Lung (tissue), 12 donors: ENCODE results near the gene SURF4. TPM values are rescaled to one million over a fixed set of nuclear protein-coding genes. Genes with fewer than 3 reads are reported as not detected.

ENCODE experiments used
- ATAC-seq: fragments of 200-7000 bp; cut with Tn5 transposase; one replicate; pipeline ENCODE4 v1.9.1; 2020; ENCODE audit warnings: moderate number of reproducible peaks; ENCODE audit not compliant: insufficient read depth, low FRiP score
- DNase-seq, 3 donors: peaks; one replicate each; pipeline ENCODE4 v3.0.0-alpha.2; 2013 to 2017
- H3K27ac ChIP-seq, 2 donors: one replicate each; pipeline ENCODE4 v1.5.1; 2013; ENCODE audit warnings: mild to moderate bottlenecking in 2 of 2, moderate library complexity in 2 of 2, control low read depth in 1 of 2, inconsistent platforms in 1 of 2, low read depth in 1 of 2, low read length in 1 of 2
- H3K27me3 ChIP-seq, 3 donors: one replicate each; pipeline ENCODE4 v1.5.1; 2013; ENCODE audit warnings: low read length in 2 of 3; ENCODE audit not compliant: control insufficient read depth in 3 of 3, insufficient read depth in 3 of 3
- H3K36me3 ChIP-seq, 4 donors: one replicate each; pipeline ENCODE4 v1.5.1; 2013; ENCODE audit warnings: low read length in 4 of 4, mild to moderate bottlenecking in 1 of 4, moderate library complexity in 1 of 4; ENCODE audit not compliant: control insufficient read depth in 4 of 4, insufficient read depth in 4 of 4
- H3K4me1 ChIP-seq, 5 donors: one replicate each; pipeline ENCODE4 v1.5.1; 2013; ENCODE audit warnings: low read length in 5 of 5, mild to moderate bottlenecking in 2 of 5, moderate library complexity in 1 of 5; ENCODE audit not compliant: control insufficient read depth in 5 of 5, insufficient read depth in 5 of 5
- H3K4me3 ChIP-seq: one replicate; pipeline ENCODE4 v1.5.1; 2013; ENCODE audit warnings: mild to moderate bottlenecking, control low read depth, moderate library complexity
- H3K9ac ChIP-seq, 2 donors: one replicate each; pipeline ENCODE4 v1.5.1; 2013; ENCODE audit warnings: low read length in 2 of 2, control low read depth in 1 of 2; ENCODE audit not compliant: insufficient read depth in 1 of 2
- H3K9me3 ChIP-seq, 4 donors: one replicate each; pipeline ENCODE4 v1.5.1; 2013; ENCODE audit warnings: low read length in 3 of 4, mild to moderate bottlenecking in 1 of 4, moderate library complexity in 1 of 4; ENCODE audit not compliant: control insufficient read depth in 4 of 4, insufficient read depth in 3 of 4
- WGBS, 2 donors: extraction: QIAGEN DNeasy Blood & Tissue Kit; methylation state at CpG; one replicate each; pipeline ENCODE4 v1.1.7; 2013; 5-methylcytosine and 5-hydroxymethylcytosine counted together
- polyA plus RNA-seq, 2 donors: library from polyadenylated mRNA; stranded (reverse); fragments of 200-250 nt; gene quantifications; one replicate each; pipeline ENCODE4 v1.2.1, GENCODE V29; 2013
- total RNA-seq, 2 donors: library from RNA; depleted of rRNA in 1 of 2; stranded (reverse); fragments of >200 nt in 1 of 2; gene quantifications; one replicate each; pipeline ENCODE4 v1.2.1, GENCODE V29; 2014 to 2021
- TF ChIP-seq, protein P1 (sequence below): IDR thresholded peaks from 2 replicates; pipeline ENCODE4 v1.5.1; 2012; ENCODE audit warnings: mild to moderate bottlenecking; ENCODE audit errors: control extremely low read depth, extremely low read depth
- donor health status: control.
- donor health status: control.
- donor health status: Bipolar disorder and iron deficiency.
- donor health status: healthy.
- donor health status: DM: yes; HTN: yes; CAD: no.

The SURF4 gene
- total and polyA plus RNA-seq, 4 donors, result 87.4 to 222 (median 174) TPM

DNA sequence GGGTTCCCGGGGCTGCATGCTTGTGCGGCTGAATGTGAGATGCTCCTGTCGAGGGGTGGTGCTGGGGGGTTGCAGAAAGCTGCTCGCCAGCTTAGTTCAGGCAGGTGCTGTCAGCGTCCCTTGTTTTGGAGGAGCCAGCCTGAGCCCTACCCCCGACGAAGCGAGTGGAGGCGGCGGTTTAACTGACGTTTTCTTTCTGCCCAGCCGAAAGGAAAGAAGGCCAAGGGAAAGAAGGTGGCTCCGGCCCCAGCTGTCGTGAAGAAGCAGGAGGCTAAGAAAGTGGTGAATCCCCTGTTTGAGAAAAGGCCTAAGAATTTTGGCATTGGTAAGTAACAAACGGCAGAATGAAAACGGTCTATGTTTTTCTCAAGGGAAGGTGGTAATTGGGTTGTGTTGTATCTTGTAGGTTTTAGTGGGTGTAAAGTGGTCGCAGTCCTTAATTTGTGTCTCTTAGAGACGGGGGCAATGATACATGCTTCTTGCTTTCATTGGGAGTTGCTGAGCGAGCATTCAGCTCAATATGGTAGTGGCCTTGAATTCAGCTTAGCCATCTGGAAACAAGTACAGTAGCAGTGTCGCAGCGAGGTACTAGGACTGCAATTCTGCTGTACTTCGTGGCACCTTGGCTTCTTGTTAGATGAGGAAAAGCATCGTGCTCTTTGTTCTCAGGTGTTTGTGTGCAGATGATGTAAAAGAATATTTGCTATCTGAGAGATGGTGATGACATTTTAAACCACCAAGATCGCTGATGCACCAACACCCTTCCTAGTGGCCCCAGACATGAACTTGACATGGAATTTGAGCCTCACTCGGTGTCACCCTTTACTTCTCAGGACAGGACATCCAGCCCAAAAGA, 26.9 kb downstream of the SURF4 start:
- Histone ChIP-seq H3K4me1 (peaks cover 0 to 23% (median 12%) of the 10 kb centered on the region in 5 donors), H3K9ac (peak overlapping the region; percentile 92 to 98), H3K4me3 (peak overlapping the region; percentile 100), H3K9me3 (no peaks in the 10 kb centered on the region), H3K27ac (peak overlapping the region; percentile 66 to 97), H3K36me3 (peaks cover 12 to 71% (median 52%) of the 10 kb centered on the region in 4 donors), H3K27me3 (no peaks in the 10 kb centered on the region)
- DNase-seq, result no peak
- WGBS, 2 donors, result 19 to 22% methylated on average over 25 of the region's 25 CpGs
- ATAC-seq, result no peak
- TF ChIP-seq, protein P1, sequence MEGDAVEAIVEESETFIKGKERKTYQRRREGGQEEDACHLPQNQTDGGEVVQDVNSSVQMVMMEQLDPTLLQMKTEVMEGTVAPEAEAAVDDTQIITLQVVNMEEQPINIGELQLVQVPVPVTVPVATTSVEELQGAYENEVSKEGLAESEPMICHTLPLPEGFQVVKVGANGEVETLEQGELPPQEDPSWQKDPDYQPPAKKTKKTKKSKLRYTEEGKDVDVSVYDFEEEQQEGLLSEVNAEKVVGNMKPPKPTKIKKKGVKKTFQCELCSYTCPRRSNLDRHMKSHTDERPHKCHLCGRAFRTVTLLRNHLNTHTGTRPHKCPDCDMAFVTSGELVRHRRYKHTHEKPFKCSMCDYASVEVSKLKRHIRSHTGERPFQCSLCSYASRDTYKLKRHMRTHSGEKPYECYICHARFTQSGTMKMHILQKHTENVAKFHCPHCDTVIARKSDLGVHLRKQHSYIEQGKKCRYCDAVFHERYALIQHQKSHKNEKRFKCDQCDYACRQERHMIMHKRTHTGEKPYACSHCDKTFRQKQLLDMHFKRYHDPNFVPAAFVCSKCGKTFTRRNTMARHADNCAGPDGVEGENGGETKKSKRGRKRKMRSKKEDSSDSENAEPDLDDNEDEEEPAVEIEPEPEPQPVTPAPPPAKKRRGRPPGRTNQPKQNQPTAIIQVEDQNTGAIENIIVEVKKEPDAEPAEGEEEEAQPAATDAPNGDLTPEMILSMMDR, result no peak

DNA sequence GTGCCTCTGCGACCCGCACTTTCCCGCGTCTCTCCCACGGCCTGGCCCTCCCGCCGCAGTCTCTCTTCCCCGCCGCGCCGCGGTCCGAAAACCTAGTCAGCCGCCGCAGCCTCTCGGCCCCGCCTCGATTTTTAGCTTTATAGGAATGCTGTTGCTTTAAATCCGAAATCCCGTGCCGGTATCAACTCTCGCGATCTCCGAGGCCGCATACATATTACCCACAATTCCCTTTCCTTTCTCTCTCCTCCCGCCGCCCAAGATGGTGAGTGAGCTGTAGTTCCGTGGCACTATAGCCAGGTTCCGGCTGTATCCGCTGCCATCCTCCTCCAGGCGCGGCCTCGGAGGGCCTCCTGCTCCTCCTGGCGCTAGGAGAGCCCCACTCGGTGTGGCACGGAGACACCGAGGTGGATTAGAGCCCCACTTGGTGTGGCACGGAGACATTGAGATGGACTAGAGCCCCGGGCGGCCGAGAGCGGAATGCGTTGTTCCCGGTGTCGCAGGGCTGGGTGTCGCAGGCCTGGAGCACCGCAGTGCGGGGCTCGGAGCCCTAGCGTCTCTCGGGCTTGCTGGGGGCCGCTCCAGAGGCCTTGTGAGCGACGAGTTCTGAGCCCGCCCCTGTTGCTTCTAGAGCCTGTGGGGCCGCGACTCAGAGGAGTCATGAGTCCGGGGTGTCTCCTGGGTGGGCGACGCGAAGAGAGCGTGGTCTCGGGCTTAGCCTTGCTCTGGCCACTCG, 27.7 kb downstream of the SURF4 start, which contains the start of the genes MED22 and RPL7A:
Gene MED22, minus strand, starts transcription at position 147 of the 733 bp plus-strand sequence. CDS start 1,469 bp downstream, outside the sequence.
Gene RPL7A, plus strand, starts transcription at position 234 of the 733 bp plus-strand sequence. Its CDS starts 26 bp downstream, at position 260.
- Histone ChIP-seq H3K36me3 (peaks cover 12 to 77% (median 57%) of the 10 kb centered on the region in 4 donors), H3K4me1 (peaks cover 0 to 23% (median 12%) of the 10 kb centered on the region in 5 donors), H3K9me3 (no peaks in the 10 kb centered on the region), H3K4me3 (peak within 1 kb of the TSS; percentile 100), H3K27me3 (no peaks in the 10 kb centered on the region), H3K9ac (peak within 1 kb of the TSS; percentile 92 to 98), H3K27ac (peak within 1 kb of the TSS; percentile 66 to 97)
- TF ChIP-seq, protein P1, result peak; percentile 3
- DNase-seq (peak; percentile 95 to 99 (median 98)), ATAC-seq (peak; percentile 89)
- 0% methylated on average over 62 to 64 of the region's 64 CpGs for WGBS, 2 donors

DNA sequence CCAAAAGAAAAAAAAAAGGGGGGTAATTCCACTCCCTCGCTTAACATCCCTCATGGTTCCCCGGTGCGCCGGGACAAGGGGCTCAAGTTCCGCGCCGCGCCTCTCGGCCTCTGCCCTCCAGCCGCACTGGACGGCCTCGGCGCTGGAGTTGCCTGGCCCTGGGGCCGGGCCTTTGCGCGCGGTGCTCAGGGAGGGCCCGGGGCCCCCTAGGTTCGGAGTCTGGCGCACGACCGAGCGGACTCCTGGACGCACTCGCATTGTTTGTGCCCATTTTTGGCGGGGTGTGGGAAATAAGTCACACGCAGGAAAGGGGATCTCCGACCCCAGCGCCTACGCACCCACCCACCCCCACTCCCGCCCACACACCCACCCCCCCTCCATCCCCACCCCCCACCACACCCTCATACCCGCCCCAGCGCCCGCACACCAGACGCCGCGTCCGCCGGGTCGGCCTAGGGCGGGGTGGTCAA, 28.3 kb downstream of the SURF4 start:
- Histone ChIP-seq H3K4me3 (peak overlapping the region; percentile 100), H3K9ac (peak overlapping the region; percentile 5 to 25), H3K27me3 (no peaks in the 10 kb centered on the region), H3K4me1 (peaks cover 0 to 23% (median 12%) of the 10 kb centered on the region in 5 donors), H3K9me3 (no peaks in the 10 kb centered on the region), H3K36me3 (peaks cover 12 to 76% (median 60%) of the 10 kb centered on the region in 4 donors), H3K27ac (peak overlapping the region; percentile 66 to 97)
- TF ChIP-seq, protein P1, result no peak
- 0% methylated on average over 26 to 41 of the region's 41 CpGs for WGBS, 2 donors
- ATAC-seq (peak; percentile 55), DNase-seq (peak in 1 of 3 donors; percentile 48)
